SK-N-SH treated with all-trans-retinoic acid at 6 μM for 48 hours (cell line): ENCODE data around the gene ARHGAP33.

Experiments used
- BACH2 ChIP-seq: fragments of 250-450 bp; sonication (Bioruptor Pico); IDR thresholded peaks from 2 replicates; pipeline ENCODE4 v1.9.0; 2021; ENCODE audit warnings: mild to moderate bottlenecking, borderline replicate concordance
- ESRRG ChIP-seq: fragments of 250-450 bp; sonication (Bioruptor Pico); IDR thresholded peaks from 2 replicates; pipeline ENCODE4 v1.6.1; 2021; ENCODE audit warnings: mild to moderate bottlenecking
- ISL1 ChIP-seq: fragments of 250-450 bp; sonication (Bioruptor Pico); IDR thresholded peaks from 2 replicates; pipeline ENCODE4 v2.1.2; 2022; ENCODE audit warnings: mild to moderate bottlenecking, moderate library complexity
- OSR1 ChIP-seq: fragments of 250-450 bp; sonication (Bioruptor Pico); IDR thresholded peaks from 2 replicates; pipeline ENCODE4 v1.8.0; 2022; ENCODE audit warnings: moderate library complexity, mild to moderate bottlenecking, inconsistent platforms
- RARB ChIP-seq: fragments of 250-450 bp; sonication (Bioruptor Pico); IDR thresholded peaks from 2 replicates; pipeline ENCODE4 v1.8.0; 2021; ENCODE audit warnings: mild to moderate bottlenecking, moderate library complexity
- TCF4 ChIP-seq: fragments of 250-450 bp; sonication (Bioruptor Pico); IDR thresholded peaks from 2 replicates; pipeline ENCODE4 v1.8.0; 2021; ENCODE audit warnings: mild to moderate bottlenecking, moderate library complexity, borderline replicate concordance
- TOX ChIP-seq: fragments of 250-450 bp; sonication (Bioruptor Pico); IDR thresholded peaks from 2 replicates; pipeline ENCODE4 v1.8.0; 2021; ENCODE audit warnings: mild to moderate bottlenecking, moderate library complexity, borderline replicate concordance
- ZFP3 ChIP-seq: fragments of 250-450 bp; sonication (Bioruptor Pico); IDR thresholded peaks from 2 replicates; pipeline ENCODE4 v1.5.0; 2020; ENCODE audit warnings: mild to moderate bottlenecking, moderate library complexity
- TF ChIP-seq, protein P1 (sequence below): fragments of 250-450 bp; sonication (Bioruptor Pico); IDR thresholded peaks from 2 replicates; pipeline ENCODE4 v1.8.0; 2020; ENCODE audit warnings: mild to moderate bottlenecking, moderate library complexity, borderline replicate concordance

DNA sequence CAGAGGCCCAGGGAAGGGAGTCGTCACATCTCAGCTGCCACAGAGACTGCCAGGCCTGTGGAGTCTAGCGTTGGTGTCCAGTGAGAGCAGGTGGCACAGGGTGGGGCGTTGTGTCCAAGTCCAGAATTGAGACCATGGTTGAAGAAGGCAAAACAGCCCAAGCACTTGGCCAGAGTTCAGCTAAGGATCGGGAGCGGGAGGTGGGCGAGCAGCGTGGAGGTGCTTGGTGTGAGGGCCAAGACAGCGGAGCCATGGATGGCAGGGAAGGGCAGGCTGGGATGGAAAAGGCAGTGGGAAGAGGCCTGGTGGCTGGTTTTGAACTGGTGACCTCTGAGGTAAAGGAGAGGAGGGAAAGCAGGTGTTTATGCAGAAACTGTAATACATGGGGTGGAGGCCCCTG is 41.1 kb upstream of the ARHGAP33 start:
- TF ChIP-seq TOX (CRISPR knock-in tag) (no peak), OSR1 (CRISPR knock-in tag) (no peak), RARB (no peak), TCF4 (no peak), ISL1 (CRISPR knock-in tag) (no peak), ZFP3 (CRISPR knock-in tag) (no peak), ESRRG (CRISPR knock-in tag) (no peak), BACH2 (CRISPR knock-in tag) (no peak)
- TF ChIP-seq, protein P1, sequence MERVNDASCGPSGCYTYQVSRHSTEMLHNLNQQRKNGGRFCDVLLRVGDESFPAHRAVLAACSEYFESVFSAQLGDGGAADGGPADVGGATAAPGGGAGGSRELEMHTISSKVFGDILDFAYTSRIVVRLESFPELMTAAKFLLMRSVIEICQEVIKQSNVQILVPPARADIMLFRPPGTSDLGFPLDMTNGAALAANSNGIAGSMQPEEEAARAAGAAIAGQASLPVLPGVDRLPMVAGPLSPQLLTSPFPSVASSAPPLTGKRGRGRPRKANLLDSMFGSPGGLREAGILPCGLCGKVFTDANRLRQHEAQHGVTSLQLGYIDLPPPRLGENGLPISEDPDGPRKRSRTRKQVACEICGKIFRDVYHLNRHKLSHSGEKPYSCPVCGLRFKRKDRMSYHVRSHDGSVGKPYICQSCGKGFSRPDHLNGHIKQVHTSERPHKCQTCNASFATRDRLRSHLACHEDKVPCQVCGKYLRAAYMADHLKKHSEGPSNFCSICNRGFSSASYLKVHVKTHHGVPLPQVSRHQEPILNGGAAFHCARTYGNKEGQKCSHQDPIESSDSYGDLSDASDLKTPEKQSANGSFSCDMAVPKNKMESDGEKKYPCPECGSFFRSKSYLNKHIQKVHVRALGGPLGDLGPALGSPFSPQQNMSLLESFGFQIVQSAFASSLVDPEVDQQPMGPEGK (CRISPR knock-in tag) = no peak
